HCT116 (cell line): ENCODE data around the gene KDM2B.
A peak's percentile ranks its signal among the peaks of the same experiment; 100 is the strongest.

Experiments used
- CTCF ChIP-seq, 3 experiments: fragments of 200-600 bp in 1 of 3; sonication (generic) in 1 of 3; IDR thresholded peaks in 2 of 3; conservative IDR thresholded peaks in 1 of 3; 2 replicates each; pipeline ENCODE4 v1.5.1; 2012 to 2017; ENCODE audit warnings: low read depth in 2 of 3, low read length in 2 of 3, antibody characterized with exemption in 1 of 3, borderline replicate concordance in 1 of 3, control low read depth in 1 of 3, mild to moderate bottlenecking in 1 of 3, mixed read lengths in 1 of 3, mixed run types in 1 of 3, moderate library complexity in 1 of 3; ENCODE audit not compliant: insufficient read depth in 1 of 3
- EZH2 ChIP-seq: fragments of 200-600 bp; sonication (generic); IDR thresholded peaks from 2 replicates; pipeline ENCODE4 v1.6.1; 2017; ENCODE audit warnings: antibody characterized with exemption, mixed run types
- POLR2A ChIP-seq: IDR thresholded peaks from 2 replicates; pipeline ENCODE4 v1.7.0; 2011; ENCODE audit warnings: borderline replicate concordance; ENCODE audit not compliant: insufficient read depth, insufficient read length; ENCODE audit errors: extremely low read depth

- no peak for TF ChIP-seq POLR2A
- no peak for TF ChIP-seq EZH2
- peak in 1 of 3 experiments; percentile 11; a peak in 1 of 6 replicates for TF ChIP-seq CTCF (IDR thresholded peaks at IDR 0.05 in 2 of 3, conservative IDR thresholded peaks at IDR 0.05 in 1 of 3; ENCODE audit: borderline replicate concordance in 1 of 3, insufficient read depth in 1 of 3, low read depth in 2 of 3, low read length in 2 of 3)
Observed at GRCh38 chr12:121513464-121514183, 67.2 kb downstream of the KDM2B start.
